GM13976 (cell line): ENCODE measurements around the gene DLK2.
A peak's percentile ranks its signal among the peaks of the same experiment; 100 is the strongest.
"Not testable (repeated sequence)": the region's sequence is repeated elsewhere in the genome, so short reads cannot be mapped to it uniquely, and the experiment has no call there.

Source experiments
- DNase-seq: peaks from one replicate; pipeline ENCODE4 v3.0.0; 2012; ENCODE audit warnings: low spot score
- CTCF ChIP-seq: IDR thresholded peaks from 2 replicates; pipeline ENCODE4 v1.5.1; 2012; ENCODE audit warnings: borderline replicate concordance, mild to moderate bottlenecking; ENCODE audit not compliant: insufficient read depth; ENCODE audit errors: extremely low read depth, missing control alignments, control extremely low read depth
- in situ Hi-C: fragments of 300-500 bp; cut with MboI; formaldehyde crosslinking; loops from one replicate; pipeline ENCODE4 v1.12.0; 2022; ENCODE audit warnings: low sequenced_read_pairs, mixed read lengths, inconsistent platforms; ENCODE audit not compliant: unreplicated experiment

Gene DLK2

GRCh38 chr6:43432009-43432945 is 23.1 kb downstream of the DLK2 start:
- in situ Hi-C loops: no loop called here
- no peak for TF ChIP-seq CTCF
- no peak for DNase-seq

DNA sequence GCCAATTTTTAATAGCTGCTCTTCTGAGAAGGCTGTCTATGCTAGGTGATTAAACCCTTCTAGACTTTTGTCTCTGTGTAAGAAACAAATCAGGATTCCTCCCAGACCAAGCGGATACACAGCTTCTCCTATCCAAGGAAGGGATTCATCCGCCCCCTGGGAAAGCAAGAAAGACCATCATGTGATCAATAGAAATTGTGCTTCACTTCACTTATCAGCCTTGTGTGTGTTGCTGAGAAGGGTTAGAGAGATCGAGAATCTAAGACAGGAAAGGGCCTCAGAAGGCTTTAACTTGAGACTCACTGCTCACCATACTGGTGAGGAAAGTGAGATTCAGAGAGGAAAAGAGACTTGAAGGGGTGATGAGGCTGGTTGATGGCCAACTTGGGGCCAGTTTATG is 26.5 kb downstream of the DLK2 start:
- in situ Hi-C loops: no loop called here
- no peak for TF ChIP-seq CTCF
- DNase-seq: no peak

DNA sequence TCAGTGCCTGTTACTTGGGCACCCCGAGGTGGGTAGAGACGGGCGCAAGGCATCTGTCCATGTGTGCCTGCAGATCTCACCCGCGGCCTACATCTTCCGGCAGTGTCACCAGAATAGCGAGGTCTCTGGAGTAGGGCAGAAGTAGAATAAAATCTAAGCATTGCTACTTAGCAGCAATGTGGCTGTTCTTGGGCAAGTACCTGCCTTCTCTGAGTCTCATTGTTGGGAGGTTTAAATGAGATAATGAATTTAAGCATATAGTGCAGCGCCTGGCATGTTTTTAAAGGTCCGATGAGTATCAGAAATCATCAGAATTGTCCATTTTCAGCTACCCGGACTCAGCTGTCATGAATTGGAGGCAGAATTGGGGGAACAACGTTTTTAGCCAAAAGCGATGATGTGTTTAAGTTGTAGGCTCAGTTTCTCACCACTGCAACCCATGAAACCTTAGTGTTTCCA is 27.2 kb downstream of the DLK2 start:
- DNase-seq: no peak
- TF ChIP-seq CTCF: no peak
- in situ Hi-C loops: no loop called here

GRCh38 chr6:43427406-43428111 is 27.8 kb downstream of the DLK2 start, which contains the start of gene ABCC10:
ABCC10 (plus strand) TSS chr6:43427541; CDS start chr6:43427979, 438 bp downstream.
- in situ Hi-C loops: no loop called here
- DNase-seq: peak; percentile 97
- TF ChIP-seq CTCF: peak; percentile 26

DNA sequence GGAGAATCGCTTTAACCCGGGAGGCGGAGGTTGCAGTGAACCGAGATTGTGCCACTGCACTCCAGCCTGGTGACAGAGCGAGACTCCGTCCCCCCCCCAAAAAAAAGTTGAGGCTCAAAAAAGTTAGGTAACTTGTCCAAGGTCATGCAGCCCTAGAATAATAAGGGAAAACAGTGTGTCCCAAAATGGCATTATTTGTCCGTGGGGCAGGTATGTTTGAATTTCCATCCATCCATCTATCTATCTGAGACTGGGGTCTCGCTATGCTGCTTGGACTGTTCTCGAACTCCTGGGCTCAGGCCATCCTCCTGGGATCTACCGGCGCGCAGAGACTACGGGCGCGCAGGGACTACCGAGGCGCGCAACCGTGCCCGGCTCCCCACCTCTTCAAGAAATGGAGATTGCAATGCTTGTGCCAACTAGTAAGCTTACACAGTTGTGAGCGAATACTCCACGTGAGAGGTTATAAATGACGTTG is 28.4 kb downstream of the DLK2 start:
- in situ Hi-C loops: no loop called here
- DNase-seq: no peak
- TF ChIP-seq CTCF: no peak

DNA sequence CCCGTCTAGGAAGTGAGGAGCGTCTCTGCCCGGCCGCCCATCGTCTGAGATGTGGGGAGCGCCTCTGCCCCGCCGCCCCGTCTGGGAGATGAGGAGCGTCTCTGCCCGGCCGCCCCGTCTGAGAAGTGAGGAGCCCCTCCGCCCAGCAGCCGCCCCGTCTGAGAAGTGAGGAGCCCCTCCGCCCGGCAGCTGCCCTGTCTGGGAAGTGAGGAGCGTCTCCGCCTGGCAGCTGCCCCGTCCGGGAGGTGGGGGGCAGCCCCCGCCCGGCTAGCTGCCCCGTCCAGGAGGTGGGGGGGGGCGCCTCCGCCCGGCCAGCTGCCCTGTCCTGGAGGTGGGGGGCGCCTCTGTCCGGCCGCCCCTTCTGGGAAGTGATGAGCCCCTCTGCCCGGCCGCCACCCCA is 30.3 kb downstream of the DLK2 start:
- in situ Hi-C loops, DNase-seq: not testable (repeated sequence)
